AG04450 (cell line): ENCODE data around the gene CAMSAP1. TPM values are rescaled to one million over a fixed set of nuclear protein-coding genes. Genes with fewer than 3 reads are reported as not detected.

Experiments
- CTCF ChIA-PET: fragments of 300-600, 350-600 bp; formaldehyde crosslinking; extraction: SDS; loops from one replicate; lab custom pipeline; 2022; ENCODE audit warnings: antibody characterized with exemption, inconsistent platforms; lab: Charles Lee
- POLR2A ChIA-PET: fragments of 350-600 bp; formaldehyde crosslinking; extraction: SDS; loops from one replicate; lab custom pipeline; 2021; ENCODE audit warnings: antibody characterized with exemption, inconsistent platforms; lab: Yijun Ruan, JAX
- DNase-seq: peaks from one replicate; pipeline ENCODE4 v3.0.0-alpha.2; 2011; ENCODE audit warnings: low read depth, low spot score
- H3K27ac ChIP-seq: one replicate; pipeline ENCODE4 v1.5.1; 2012; ENCODE audit warnings: low read depth, low read length, control low read depth
- H3K27me3 ChIP-seq: one replicate; pipeline ENCODE4 v1.6.0; 2012; ENCODE audit warnings: low read length; ENCODE audit not compliant: control insufficient read depth, insufficient read depth
- H3K4me3 ChIP-seq: 2 replicates; pipeline ENCODE4 v1.5.1; 2011; ENCODE audit warnings: mild to moderate bottlenecking, low read depth, low read length, control low read depth
- H3K9me3 ChIP-seq: 2 replicates; pipeline ENCODE4 v1.5.1; 2012; ENCODE audit warnings: low read length; ENCODE audit not compliant: control insufficient read depth, insufficient read depth
- polyA plus RNA-seq: library from polyadenylated mRNA; depleted of rRNA; stranded (reverse); fragments of >200 nt; gene quantifications from 2 replicates; pipeline ENCODE4 v1.2.3, GENCODE V29; 2011
- TF ChIP-seq, protein P1 (sequence below): IDR thresholded peaks from 2 replicates; pipeline ENCODE4 v1.5.1; 2011; ENCODE audit warnings: low read depth, low read length, control low read depth, inconsistent platforms

Gene CAMSAP1
- polyA plus RNA-seq, 1 experiment, result 7.8 TPM

DNA sequence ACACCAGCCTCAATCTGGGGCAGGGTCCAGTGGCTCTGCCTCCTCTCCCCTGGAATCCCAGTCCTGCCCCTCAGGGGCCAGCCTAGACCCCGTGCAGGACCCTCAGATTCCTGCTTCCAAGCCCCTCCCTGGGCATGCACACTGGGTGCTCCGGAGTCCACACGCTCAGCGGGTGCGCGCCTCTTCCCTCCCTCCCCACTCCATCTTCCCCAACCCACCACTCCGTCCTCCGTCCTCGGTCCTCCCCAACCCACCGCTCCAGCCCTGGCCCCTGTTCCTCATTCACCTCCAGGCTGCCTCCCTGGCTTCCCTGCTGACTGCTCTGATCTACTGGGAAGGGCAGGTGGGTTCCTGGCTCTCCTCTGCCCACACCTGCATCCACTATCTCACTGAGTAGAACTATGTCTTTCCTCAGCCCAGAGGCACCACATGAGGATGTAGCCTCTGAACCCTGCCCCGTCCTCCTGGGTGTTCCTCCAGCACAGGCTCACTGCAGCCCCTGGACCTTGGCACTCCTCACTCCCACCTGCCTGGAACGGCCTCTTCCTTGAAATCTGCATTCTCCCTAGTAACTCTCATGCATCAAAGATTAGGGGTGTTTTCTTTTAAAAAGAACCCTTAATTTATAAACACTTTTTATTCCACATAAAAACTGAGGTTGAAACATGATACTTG, 92.8 kb downstream of the CAMSAP1 start:
- CTCF ChIA-PET, result no interaction called here
- Histone ChIP-seq H3K27ac (no peak overlapping the region), H3K4me3 (no peak overlapping the region), H3K27me3 (no peaks in the 10 kb centered on the region), H3K9me3 (peaks cover 5% of the 10 kb centered on the region; the same call in 1 of the 2 replicates)
- DNase-seq, result no peak
- POLR2A ChIA-PET, result no interaction called here
- TF ChIP-seq, protein P1, sequence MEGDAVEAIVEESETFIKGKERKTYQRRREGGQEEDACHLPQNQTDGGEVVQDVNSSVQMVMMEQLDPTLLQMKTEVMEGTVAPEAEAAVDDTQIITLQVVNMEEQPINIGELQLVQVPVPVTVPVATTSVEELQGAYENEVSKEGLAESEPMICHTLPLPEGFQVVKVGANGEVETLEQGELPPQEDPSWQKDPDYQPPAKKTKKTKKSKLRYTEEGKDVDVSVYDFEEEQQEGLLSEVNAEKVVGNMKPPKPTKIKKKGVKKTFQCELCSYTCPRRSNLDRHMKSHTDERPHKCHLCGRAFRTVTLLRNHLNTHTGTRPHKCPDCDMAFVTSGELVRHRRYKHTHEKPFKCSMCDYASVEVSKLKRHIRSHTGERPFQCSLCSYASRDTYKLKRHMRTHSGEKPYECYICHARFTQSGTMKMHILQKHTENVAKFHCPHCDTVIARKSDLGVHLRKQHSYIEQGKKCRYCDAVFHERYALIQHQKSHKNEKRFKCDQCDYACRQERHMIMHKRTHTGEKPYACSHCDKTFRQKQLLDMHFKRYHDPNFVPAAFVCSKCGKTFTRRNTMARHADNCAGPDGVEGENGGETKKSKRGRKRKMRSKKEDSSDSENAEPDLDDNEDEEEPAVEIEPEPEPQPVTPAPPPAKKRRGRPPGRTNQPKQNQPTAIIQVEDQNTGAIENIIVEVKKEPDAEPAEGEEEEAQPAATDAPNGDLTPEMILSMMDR, result no peak

DNA sequence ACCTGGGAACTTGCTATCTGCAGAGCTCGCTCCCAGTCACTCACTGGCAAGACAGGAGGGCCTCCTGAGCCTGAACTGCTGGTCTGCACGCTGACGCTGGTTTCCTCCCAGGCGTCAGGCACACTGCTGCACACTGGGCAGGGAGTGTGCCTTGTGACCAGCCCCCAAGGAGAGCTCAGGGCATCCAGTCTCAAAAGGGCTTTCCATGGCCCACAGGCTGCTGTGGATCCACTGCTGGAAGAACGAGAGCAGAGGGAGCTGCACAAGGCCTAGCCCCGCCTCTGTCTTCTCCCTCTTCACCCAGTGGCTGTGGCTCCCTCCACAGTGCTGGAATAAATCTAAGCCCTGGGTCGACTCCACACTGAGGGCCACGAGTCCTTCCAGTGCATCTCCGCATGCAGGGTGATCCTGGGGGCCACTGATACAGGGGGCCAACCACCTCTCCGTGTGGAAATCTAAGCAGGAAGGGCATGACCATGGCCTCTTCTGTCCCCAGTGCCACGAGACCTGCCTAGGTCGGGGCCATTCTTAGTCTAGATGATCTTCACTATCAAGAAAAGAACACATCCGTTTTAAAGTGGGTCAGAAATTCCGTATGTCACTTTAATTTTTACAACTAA, 93.6 kb downstream of the CAMSAP1 start:
- TF ChIP-seq, protein P1, result no peak
- ChIA-PET POLR2A (no interaction called here), CTCF (no interaction called here)
- no peaks in the 10 kb centered on the region for H3K27me3 ChIP-seq
- no peak overlapping the region for H3K27ac ChIP-seq
- no peak overlapping the region for H3K4me3 ChIP-seq
- H3K9me3 ChIP-seq, result peaks cover 2% of the 10 kb centered on the region; the same call in 1 of the 2 replicates
- no peak for DNase-seq

DNA sequence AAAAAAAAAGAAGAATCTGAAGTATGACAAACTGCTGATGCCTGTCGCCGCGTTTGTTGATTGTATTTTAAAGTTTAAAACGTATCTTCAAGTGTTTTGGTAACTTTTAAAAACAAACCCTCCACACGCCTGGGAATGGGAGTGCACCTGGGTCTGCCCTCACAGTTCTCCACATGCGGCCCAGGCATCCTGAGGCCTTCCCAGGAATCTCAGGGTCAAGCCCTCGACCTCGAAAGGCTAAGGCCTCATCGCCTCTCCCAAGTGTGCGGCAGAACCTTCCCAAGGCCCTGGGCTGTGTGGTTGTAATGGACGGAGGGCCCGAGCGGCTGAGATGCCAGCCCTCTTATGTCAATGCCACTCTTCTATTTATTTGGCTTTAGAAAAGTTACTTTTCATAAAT, 94.4 kb downstream of the CAMSAP1 start:
- CTCF ChIA-PET, result no interaction called here
- Histone ChIP-seq H3K27ac (no peak overlapping the region), H3K27me3 (no peaks in the 10 kb centered on the region), H3K9me3 (no peaks in the 10 kb centered on the region; the same call in 1 of the 2 replicates), H3K4me3 (no peak overlapping the region)
- no peak for DNase-seq
- POLR2A ChIA-PET, result interaction anchor here (0.6 kb wide), 1 partner anchor 699 kb away, joined by 10 read pairs; no protein-coding TSS in a partner anchor
- TF ChIP-seq, protein P1, result no peak

DNA sequence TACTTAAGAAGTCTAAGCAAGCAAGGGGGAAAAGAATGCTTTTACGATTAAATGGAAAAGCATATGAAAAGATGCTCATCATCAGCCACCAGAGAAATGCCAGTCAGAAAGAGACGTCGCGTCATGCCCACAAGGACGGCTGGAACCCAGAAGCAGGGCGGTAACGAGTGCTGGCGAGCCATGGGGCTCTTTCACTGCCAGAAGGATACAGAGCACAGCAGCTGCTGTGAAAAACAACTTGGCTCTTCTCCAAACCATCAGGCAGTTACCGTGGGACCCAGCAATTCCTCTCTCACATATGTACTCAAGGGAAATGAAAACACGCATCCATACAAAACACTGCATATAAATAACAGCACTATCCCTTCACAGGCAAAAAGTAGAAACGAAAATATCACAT, 95.5 kb downstream of the CAMSAP1 start:
- DNase-seq, result no peak
- TF ChIP-seq, protein P1, result no peak
- ChIA-PET CTCF (no interaction called here), POLR2A (no interaction called here)
- no peaks in the 10 kb centered on the region for H3K27me3 ChIP-seq
- no peaks in the 10 kb centered on the region; the same call in 1 of the 2 replicates for H3K9me3 ChIP-seq
- no peak overlapping the region for H3K27ac ChIP-seq
- no peak overlapping the region for H3K4me3 ChIP-seq
